Esophagus squamous epithelium (tissue), 5 donors: ENCODE data around the gene KANSL1. TPM values are rescaled to one million over a fixed set of nuclear protein-coding genes. Genes with fewer than 3 reads are reported as not detected.
"Not testable (repeated sequence)": the region's sequence is repeated elsewhere in the genome, so short reads cannot be mapped to it uniquely, and the experiment has no call there.

Experiments used
- DNase-seq: peaks from one replicate; lab custom pipeline; 2025; lab: John Stamatoyannopoulos, UW
- H3K27ac ChIP-seq, 4 donors: fragments of 200-600 bp; sonication (generic); one replicate each; pipeline ENCODE4 v1.5.1; 2016 to 2019; ENCODE audit warnings: mild to moderate bottlenecking in 1 of 4
- H3K27me3 ChIP-seq, 4 donors: fragments of 200-600 bp; sonication (generic); 1 replicate in 3 of 4; 2 replicates in 1 of 4; pipeline versions ENCODE4 v1.5.1 to v1.6.0; 2017 to 2021; ENCODE audit warnings: antibody characterized with exemption in 1 of 4
- H3K36me3 ChIP-seq, 3 donors: fragments of 200-600 bp; sonication (generic); one replicate each; pipeline ENCODE4 v1.5.1; 2016 to 2019
- H3K4me1 ChIP-seq, 3 donors: fragments of 200-600 bp; sonication (generic); one replicate each; pipeline ENCODE4 v1.5.1; 2017 to 2019
- H3K4me3 ChIP-seq, 4 donors: fragments of 200-600 bp; sonication (generic); 1 replicate in 3 of 4; 2 replicates in 1 of 4; pipeline ENCODE4 v1.5.1; 2016 to 2019; ENCODE audit warnings: mild to moderate bottlenecking in 2 of 4, moderate library complexity in 1 of 4
- H3K9me3 ChIP-seq, 3 donors: fragments of 200-600 bp; sonication (generic); one replicate each; pipeline ENCODE4 v1.5.1; 2016 to 2019
- CTCF ChIP-seq, 6 experiments: fragments of 450-650 bp in 4 of 6; fragments of 200-600 bp in 2 of 6; sonication (generic) in 2 of 6; IDR thresholded peaks; one replicate each; pipeline ENCODE4 v1.5.1; 2016 to 2019; ENCODE audit warnings: antibody characterized with exemption in 6 of 6, mild to moderate bottlenecking in 4 of 6, moderate library complexity in 4 of 6
- POLR2A ChIP-seq, 4 donors: fragments of 450-650 bp; IDR thresholded peaks; one replicate each; pipeline ENCODE4 v1.6.1; 2017; ENCODE audit warnings: antibody characterized with exemption in 4 of 4, mild to moderate bottlenecking in 4 of 4, moderate library complexity in 3 of 4
- WGBS, 2 donors: methylation state at CpG; one replicate each; pipeline ENCODE4 v1.1.5; 2018; 5-methylcytosine and 5-hydroxymethylcytosine counted together
- intact Hi-C: fragments of 100-400 bp; cut with DNase I; formaldehyde crosslinking; loops from one replicate; pipeline ENCODE4 v1.15.0; 2022
- total RNA-seq, 4 donors: library from RNA; depleted of rRNA; stranded (reverse); fragments of >200 nt; gene quantifications; one replicate each; pipeline ENCODE4 v1.1.0, GENCODE V29; 2016
- donor health status: DM: yes; HTN: yes; CAD: no.

KANSL1 gene
- total RNA-seq, 4 donors from 2014 or later, result 31.0 to 79.0 (median 51.8) TPM

- no peak for DNase-seq
- H3K27ac ChIP-seq, result no peak overlapping the region
- no peaks in the 10 kb centered on the region for H3K27me3 ChIP-seq
- TF ChIP-seq CTCF (IDR thresholded peaks at IDR 0.05), result no peak
- TF ChIP-seq POLR2A (IDR thresholded peaks at IDR 0.05), result no peak
- peaks cover 0 to 7% (median 0%) of the 10 kb centered on the region in 3 donors for H3K36me3 ChIP-seq
- H3K4me1 ChIP-seq, result peaks cover 2 to 93% (median 40%) of the 10 kb centered on the region in 3 donors
- intact Hi-C loops, result no loop called here
- H3K9me3 ChIP-seq, result no peaks in the 10 kb centered on the region
- no peak overlapping the region for H3K4me3 ChIP-seq
- 86 to 92% methylated on average over 5 of the region's 5 CpGs for WGBS, 2 donors
Measured at GRCh38 chr17:46118964-46119363, 74.3 kb downstream of the KANSL1 start.

GRCh38 chr17:46117850-46118696 is 75.2 kb downstream of the KANSL1 start:
- Histone ChIP-seq H3K36me3 (peaks cover 0 to 2% (median 0%) of the 10 kb centered on the region in 3 donors), H3K9me3 (no peaks in the 10 kb centered on the region), H3K27ac (no peak overlapping the region), H3K4me1 (peaks cover 5 to 87% (median 39%) of the 10 kb centered on the region in 3 donors), H3K27me3 (no peaks in the 10 kb centered on the region), H3K4me3 (no peak overlapping the region)
- DNase-seq, result no peak
- 36 to 44% methylated on average over 5 of the region's 5 CpGs for WGBS, 2 donors
- intact Hi-C loops, result no loop called here
- TF ChIP-seq POLR2A (IDR thresholded peaks at IDR 0.05) (no peak), CTCF (IDR thresholded peaks at IDR 0.05) (no peak)

GRCh38 chr17:46117117-46117516 is 76.1 kb downstream of the KANSL1 start:
- H3K9me3 ChIP-seq, result no peaks in the 10 kb centered on the region
- H3K4me1 ChIP-seq, result peaks cover 5 to 78% (median 31%) of the 10 kb centered on the region in 3 donors
- no peak for DNase-seq
- 77 to 81% methylated on average over 3 of the region's 3 CpGs for WGBS, 2 donors
- no peak for TF ChIP-seq POLR2A (IDR thresholded peaks at IDR 0.05)
- TF ChIP-seq CTCF (IDR thresholded peaks at IDR 0.05), result no peak
- intact Hi-C loops, result no loop called here
- H3K4me3 ChIP-seq, result no peak overlapping the region
- H3K27ac ChIP-seq, result no peak overlapping the region
- no peaks in the 10 kb centered on the region for H3K36me3 ChIP-seq
- H3K27me3 ChIP-seq, result no peaks in the 10 kb centered on the region

- Histone ChIP-seq H3K4me3 (no peak overlapping the region), H3K27ac (peak overlapping the region in 1 of 4 donors; percentile 20), H3K9me3 (no peaks in the 10 kb centered on the region), H3K36me3 (no peaks in the 10 kb centered on the region), H3K4me1 (peaks cover 5 to 76% (median 18%) of the 10 kb centered on the region in 3 donors), H3K27me3 (no peaks in the 10 kb centered on the region)
- intact Hi-C loops, result no loop called here
- TF ChIP-seq CTCF (IDR thresholded peaks at IDR 0.05), result no peak
- no peak for TF ChIP-seq POLR2A (IDR thresholded peaks at IDR 0.05)
- no peak for DNase-seq
- WGBS, 2 donors, result 63 to 71% methylated on average over 6 of the region's 6 CpGs
Measured at GRCh38 chr17:46115699-46116098, 77.5 kb downstream of the KANSL1 start.

GRCh38 chr17:46111236-46111635 is 82.0 kb downstream of the KANSL1 start:
- H3K9me3 ChIP-seq, H3K27ac ChIP-seq, H3K36me3 ChIP-seq, H3K4me3 ChIP-seq, H3K27me3 ChIP-seq, DNase-seq, intact Hi-C loops: not testable (repeated sequence)
- peaks cover 5 to 76% (median 25%) of the 10 kb centered on the region in 3 donors for H3K4me1 ChIP-seq
- WGBS, 2 donors, result 95% methylated on average over 11 of the region's 11 CpGs
